DMS79 treated with DMSO at 0.1 percent for 48 hours (cell line): ENCODE data around the gene SNORC.
"Not testable (repeated sequence)": the region's sequence is repeated elsewhere in the genome, so short reads cannot be mapped to it uniquely, and the experiment has no call there.

Experiments
- DNase-seq: peaks from one replicate; lab custom pipeline; 2025; lab: John Stamatoyannopoulos, UW

The SNORC gene

GRCh38 chr2:232896720-232897597 is 26.9 kb downstream of the SNORC start:
- no peak for DNase-seq

- DNase-seq, result no peak
Observed at GRCh38 chr2:232897598-232898408, 27.7 kb downstream of the SNORC start.

GRCh38 chr2:232898592-232899543 is 28.8 kb downstream of the SNORC start:
- no peak for DNase-seq

GRCh38 chr2:232900811-232901735 is 31.0 kb downstream of the SNORC start:
- no peak for DNase-seq

GRCh38 chr2:232901736-232902578 is 31.9 kb downstream of the SNORC start:
- DNase-seq, result no peak

GRCh38 chr2:232903989-232904388 is 33.9 kb downstream of the SNORC start:
- DNase-seq, result no peak

GRCh38 chr2:232906867-232907717 is 37.0 kb downstream of the SNORC start:
- peak; percentile 61 for DNase-seq

GRCh38 chr2:232907718-232908085 is 37.6 kb downstream of the SNORC start:
- not testable (repeated sequence) for DNase-seq

GRCh38 chr2:232908695-232909094 is 38.6 kb downstream of the SNORC start:
- no peak for DNase-seq

GRCh38 chr2:232910376-232910775 is 40.3 kb downstream of the SNORC start:
- DNase-seq, result no peak

- DNase-seq, result no peak
Observed at GRCh38 chr2:232911712-232912277, 41.7 kb downstream of the SNORC start.

GRCh38 chr2:232913903-232914302 is 43.8 kb downstream of the SNORC start:
- no peak for DNase-seq

GRCh38 chr2:232919141-232919540 is 49.1 kb downstream of the SNORC start:
- no peak for DNase-seq

- no peak for DNase-seq
Observed at GRCh38 chr2:232920055-232920454, 50.0 kb downstream of the SNORC start.

- no peak for DNase-seq
Observed at GRCh38 chr2:232920760-232921159, 50.7 kb downstream of the SNORC start.

- no peak for DNase-seq
Observed at GRCh38 chr2:232924433-232924832, 54.4 kb downstream of the SNORC start.

- no peak for DNase-seq
Observed at GRCh38 chr2:232925153-232925820, 55.2 kb downstream of the SNORC start.

GRCh38 chr2:232925821-232926156 is 55.7 kb downstream of the SNORC start:
- no peak for DNase-seq
